Measurements from ENCODE around the gene PINLYP. TPM values are rescaled to one million over a fixed set of nuclear protein-coding genes. Genes with fewer than 3 reads are reported as not detected.
A peak's percentile ranks its signal among the peaks of the same experiment; 100 is the strongest.

PINLYP gene
- total and polyA plus RNA-seq, 9 of the 15 experiments (the other 6 are each of a cell fraction or from before 2014, with no cell fraction given) = 1.00 to 6.7 (median 2.2) TPM

- TF ChIP-seq, protein P1, sequence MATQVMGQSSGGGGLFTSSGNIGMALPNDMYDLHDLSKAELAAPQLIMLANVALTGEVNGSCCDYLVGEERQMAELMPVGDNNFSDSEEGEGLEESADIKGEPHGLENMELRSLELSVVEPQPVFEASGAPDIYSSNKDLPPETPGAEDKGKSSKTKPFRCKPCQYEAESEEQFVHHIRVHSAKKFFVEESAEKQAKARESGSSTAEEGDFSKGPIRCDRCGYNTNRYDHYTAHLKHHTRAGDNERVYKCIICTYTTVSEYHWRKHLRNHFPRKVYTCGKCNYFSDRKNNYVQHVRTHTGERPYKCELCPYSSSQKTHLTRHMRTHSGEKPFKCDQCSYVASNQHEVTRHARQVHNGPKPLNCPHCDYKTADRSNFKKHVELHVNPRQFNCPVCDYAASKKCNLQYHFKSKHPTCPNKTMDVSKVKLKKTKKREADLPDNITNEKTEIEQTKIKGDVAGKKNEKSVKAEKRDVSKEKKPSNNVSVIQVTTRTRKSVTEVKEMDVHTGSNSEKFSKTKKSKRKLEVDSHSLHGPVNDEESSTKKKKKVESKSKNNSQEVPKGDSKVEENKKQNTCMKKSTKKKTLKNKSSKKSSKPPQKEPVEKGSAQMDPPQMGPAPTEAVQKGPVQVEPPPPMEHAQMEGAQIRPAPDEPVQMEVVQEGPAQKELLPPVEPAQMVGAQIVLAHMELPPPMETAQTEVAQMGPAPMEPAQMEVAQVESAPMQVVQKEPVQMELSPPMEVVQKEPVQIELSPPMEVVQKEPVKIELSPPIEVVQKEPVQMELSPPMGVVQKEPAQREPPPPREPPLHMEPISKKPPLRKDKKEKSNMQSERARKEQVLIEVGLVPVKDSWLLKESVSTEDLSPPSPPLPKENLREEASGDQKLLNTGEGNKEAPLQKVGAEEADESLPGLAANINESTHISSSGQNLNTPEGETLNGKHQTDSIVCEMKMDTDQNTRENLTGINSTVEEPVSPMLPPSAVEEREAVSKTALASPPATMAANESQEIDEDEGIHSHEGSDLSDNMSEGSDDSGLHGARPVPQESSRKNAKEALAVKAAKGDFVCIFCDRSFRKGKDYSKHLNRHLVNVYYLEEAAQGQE (IDR thresholded peaks at IDR 0.05; ENCODE audit: borderline replicate concordance) = peak; percentile 19
- TF ChIP-seq, protein P1 (CRISPR knock-in tag; IDR thresholded peaks at IDR 0.05; ENCODE audit: low read depth) = no peak
- TF ChIP-seq CC2D1A (IDR thresholded peaks at IDR 0.05) (no peak), BCL6 (CRISPR knock-in tag; IDR thresholded peaks at IDR 0.05) (no peak), RBM22 (IDR thresholded peaks at IDR 0.05; ENCODE audit: low read depth, low read length, poor library complexity, severe bottlenecking) (no peak), ZBTB43 (CRISPR knock-in tag; IDR thresholded peaks at IDR 0.05) (no peak), CTCFL (IDR thresholded peaks at IDR 0.05; ENCODE audit: borderline replicate concordance, insufficient read depth, low read depth, low read length, poor library complexity, severe bottlenecking) (no peak), RBFOX2 (IDR thresholded peaks at IDR 0.05; ENCODE audit: low read depth, low read length) (0 out of 2 replicates have a peak, but pooled peaks have one; percentile 37), MYC (IDR thresholded peaks at IDR 0.05; ENCODE audit: low read depth, low read length) (peak; percentile 35), MYC (CRISPR knock-in tag; IDR thresholded peaks at IDR 0.05; ENCODE audit: borderline replicate concordance, low read depth) (no peak)
- TF ChIP-seq, protein P2, sequence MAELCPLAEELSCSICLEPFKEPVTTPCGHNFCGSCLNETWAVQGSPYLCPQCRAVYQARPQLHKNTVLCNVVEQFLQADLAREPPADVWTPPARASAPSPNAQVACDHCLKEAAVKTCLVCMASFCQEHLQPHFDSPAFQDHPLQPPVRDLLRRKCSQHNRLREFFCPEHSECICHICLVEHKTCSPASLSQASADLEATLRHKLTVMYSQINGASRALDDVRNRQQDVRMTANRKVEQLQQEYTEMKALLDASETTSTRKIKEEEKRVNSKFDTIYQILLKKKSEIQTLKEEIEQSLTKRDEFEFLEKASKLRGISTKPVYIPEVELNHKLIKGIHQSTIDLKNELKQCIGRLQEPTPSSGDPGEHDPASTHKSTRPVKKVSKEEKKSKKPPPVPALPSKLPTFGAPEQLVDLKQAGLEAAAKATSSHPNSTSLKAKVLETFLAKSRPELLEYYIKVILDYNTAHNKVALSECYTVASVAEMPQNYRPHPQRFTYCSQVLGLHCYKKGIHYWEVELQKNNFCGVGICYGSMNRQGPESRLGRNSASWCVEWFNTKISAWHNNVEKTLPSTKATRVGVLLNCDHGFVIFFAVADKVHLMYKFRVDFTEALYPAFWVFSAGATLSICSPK (IDR thresholded peaks at IDR 0.05; ENCODE audit: borderline replicate concordance) = no peak
- TF ChIP-seq, protein P3, sequence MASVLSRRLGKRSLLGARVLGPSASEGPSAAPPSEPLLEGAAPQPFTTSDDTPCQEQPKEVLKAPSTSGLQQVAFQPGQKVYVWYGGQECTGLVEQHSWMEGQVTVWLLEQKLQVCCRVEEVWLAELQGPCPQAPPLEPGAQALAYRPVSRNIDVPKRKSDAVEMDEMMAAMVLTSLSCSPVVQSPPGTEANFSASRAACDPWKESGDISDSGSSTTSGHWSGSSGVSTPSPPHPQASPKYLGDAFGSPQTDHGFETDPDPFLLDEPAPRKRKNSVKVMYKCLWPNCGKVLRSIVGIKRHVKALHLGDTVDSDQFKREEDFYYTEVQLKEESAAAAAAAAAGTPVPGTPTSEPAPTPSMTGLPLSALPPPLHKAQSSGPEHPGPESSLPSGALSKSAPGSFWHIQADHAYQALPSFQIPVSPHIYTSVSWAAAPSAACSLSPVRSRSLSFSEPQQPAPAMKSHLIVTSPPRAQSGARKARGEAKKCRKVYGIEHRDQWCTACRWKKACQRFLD (CRISPR knock-in tag; IDR thresholded peaks at IDR 0.05) = no peak
Measured at GRCh38 chr19:43625918-43626579, 50.4 kb downstream of the PINLYP start (continued).

Data from K562 (cell line).